Erythroblast (primary cell): ENCODE measurements around the gene BEAN1.

Experiments
- GATA1 ChIP-seq: IDR thresholded peaks from 2 replicates; pipeline ENCODE4 v1.6.1; 2011; ENCODE audit warnings: low read depth, mild to moderate bottlenecking, control low read depth, low read length, moderate library complexity
- POLR2A ChIP-seq: IDR thresholded peaks from 2 replicates; pipeline ENCODE4 v1.6.1; 2011; ENCODE audit warnings: mild to moderate bottlenecking, low read length

GRCh38 chr16:66476328-66477027 lies 49.4 kb downstream of the BEAN1 start:
- TF ChIP-seq POLR2A: no peak
- TF ChIP-seq GATA1: no peak
